ENCODE data around the gene EGLN3.
"Not testable (repeated sequence)": the region's sequence is repeated elsewhere in the genome, so short reads cannot be mapped to it uniquely, and the experiment has no call there.

Gene EGLN3

GRCh38 chr14:33963892-33964291, 13.0 kb upstream of the EGLN3 start:
- DNase-seq (ENCODE audit: insufficient read length, low spot score): no peak
- TF ChIP-seq CTCF (IDR thresholded peaks at IDR 0.05; ENCODE audit: insufficient read depth, missing control alignments): no peak
- FAIRE-seq: no peak

GRCh38 chr14:33962466-33962865, 11.6 kb upstream of the EGLN3 start:
- FAIRE-seq: not testable (repeated sequence)

DNA sequence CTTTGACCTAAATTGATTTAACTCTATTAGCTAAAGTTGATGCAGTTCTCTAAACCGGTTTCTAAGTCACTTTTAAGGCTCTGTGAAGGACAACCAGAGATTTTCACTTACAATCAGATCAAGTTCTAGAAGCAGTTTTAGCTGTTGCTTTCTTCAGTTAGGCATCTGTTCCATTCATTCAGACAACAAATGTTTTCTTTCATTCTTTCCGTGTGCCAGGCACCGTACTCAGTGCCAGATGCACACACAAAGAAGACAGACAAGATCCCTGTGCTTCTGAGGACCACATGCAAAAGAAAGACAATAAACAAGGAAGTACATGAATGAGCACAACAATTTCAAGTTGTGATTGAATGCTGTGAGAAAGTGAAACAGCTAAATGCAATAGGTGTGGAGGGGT, 11.1 kb upstream of the EGLN3 start:
- no peak for FAIRE-seq
- no peak for DNase-seq (ENCODE audit: insufficient read length, low spot score)
- no peak for TF ChIP-seq CTCF (IDR thresholded peaks at IDR 0.05; ENCODE audit: insufficient read depth, missing control alignments)

More at GRCh38 chr14:33962466-33962865, 11.6 kb upstream of the EGLN3 start:
- not testable (repeated sequence) for DNase-seq (ENCODE audit: insufficient read length, low spot score)

- DNase-seq (ENCODE audit: insufficient read length, low spot score) (no peak), FAIRE-seq (no peak)
- TF ChIP-seq CTCF (IDR thresholded peaks at IDR 0.05; ENCODE audit: insufficient read depth, missing control alignments): no peak
These were observed 8.8 kb upstream of the EGLN3 start for GRCh38 chr14:33959692-33960151.

DNA sequence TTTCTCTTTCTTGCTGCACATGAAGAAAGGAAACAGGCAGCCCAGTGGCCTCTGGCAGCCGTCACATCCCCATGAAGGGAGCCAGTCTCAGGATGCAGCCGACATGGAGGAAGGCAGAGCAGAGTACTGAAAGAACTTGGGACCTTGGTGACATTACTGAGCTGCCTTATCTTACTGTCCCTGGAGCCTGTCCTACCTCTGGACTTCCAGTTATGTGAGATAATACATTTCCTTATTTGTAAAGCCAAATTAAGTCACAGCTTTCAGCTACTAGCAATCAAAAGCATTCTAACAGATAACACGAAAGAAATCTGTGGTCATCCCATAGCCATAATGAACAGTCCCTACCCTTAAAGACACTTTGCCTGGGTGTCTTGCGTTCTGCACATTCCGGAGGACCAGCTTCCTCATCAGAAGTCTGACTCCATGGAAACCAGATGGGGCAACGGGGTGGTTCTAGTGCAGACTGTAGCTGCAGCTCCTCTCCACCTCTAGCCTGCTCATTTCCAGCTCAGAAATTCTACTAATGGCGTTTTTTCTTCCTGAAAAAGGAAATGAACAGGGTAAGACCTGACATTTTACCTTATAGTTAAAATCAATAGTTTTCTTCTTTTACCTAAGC, 7.8 kb upstream of the EGLN3 start:
- no peak for TF ChIP-seq CTCF (IDR thresholded peaks at IDR 0.05; ENCODE audit: insufficient read depth, missing control alignments)
- no peak for FAIRE-seq
- no peak for DNase-seq (ENCODE audit: insufficient read length, low spot score)

- no peak for TF ChIP-seq CTCF (IDR thresholded peaks at IDR 0.05; ENCODE audit: insufficient read depth, missing control alignments)
These were observed 7.1 kb upstream of the EGLN3 start for GRCh38 chr14:33957993-33958392.

GRCh38 chr14:33957299-33957698, 6.4 kb upstream of the EGLN3 start:
- no peak for DNase-seq (ENCODE audit: insufficient read length, low spot score)
- FAIRE-seq: no peak
- TF ChIP-seq CTCF (IDR thresholded peaks at IDR 0.05; ENCODE audit: insufficient read depth, missing control alignments): no peak

More at GRCh38 chr14:33957993-33958392, 7.1 kb upstream of the EGLN3 start:
- FAIRE-seq: no peak
- DNase-seq (ENCODE audit: insufficient read length, low spot score): no peak

GRCh38 chr14:33956640-33957039, 5.8 kb upstream of the EGLN3 start:
- DNase-seq (ENCODE audit: insufficient read length, low spot score) (no peak), FAIRE-seq (no peak)
- TF ChIP-seq CTCF (IDR thresholded peaks at IDR 0.05; ENCODE audit: insufficient read depth, missing control alignments): no peak

Measured in D721Med (cell line).